Measurements from ENCODE around the gene TINAGL1.

The TINAGL1 gene

DNA sequence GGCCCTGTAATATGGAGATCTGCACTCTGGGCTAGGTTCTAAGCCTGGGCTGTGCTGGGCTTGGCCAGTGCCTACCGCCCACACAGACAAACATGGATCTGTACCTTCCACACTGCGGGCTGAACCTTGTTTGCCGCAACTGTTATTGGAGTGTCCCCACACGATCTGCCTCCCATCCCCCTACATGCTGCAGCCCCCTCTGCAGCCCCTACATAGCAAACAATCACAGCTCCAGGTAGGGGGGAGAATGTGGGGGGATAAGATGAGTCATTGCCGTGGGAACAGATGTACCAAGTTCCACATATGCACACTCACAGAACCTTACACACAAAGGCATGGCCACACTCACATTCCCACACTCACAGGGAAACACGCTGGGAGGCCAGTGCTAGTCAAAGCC, 39.1 kb downstream of the TINAGL1 start:
- DNase-seq (ENCODE audit: low read depth), result peak; percentile 40
- TF ChIP-seq, protein P1, sequence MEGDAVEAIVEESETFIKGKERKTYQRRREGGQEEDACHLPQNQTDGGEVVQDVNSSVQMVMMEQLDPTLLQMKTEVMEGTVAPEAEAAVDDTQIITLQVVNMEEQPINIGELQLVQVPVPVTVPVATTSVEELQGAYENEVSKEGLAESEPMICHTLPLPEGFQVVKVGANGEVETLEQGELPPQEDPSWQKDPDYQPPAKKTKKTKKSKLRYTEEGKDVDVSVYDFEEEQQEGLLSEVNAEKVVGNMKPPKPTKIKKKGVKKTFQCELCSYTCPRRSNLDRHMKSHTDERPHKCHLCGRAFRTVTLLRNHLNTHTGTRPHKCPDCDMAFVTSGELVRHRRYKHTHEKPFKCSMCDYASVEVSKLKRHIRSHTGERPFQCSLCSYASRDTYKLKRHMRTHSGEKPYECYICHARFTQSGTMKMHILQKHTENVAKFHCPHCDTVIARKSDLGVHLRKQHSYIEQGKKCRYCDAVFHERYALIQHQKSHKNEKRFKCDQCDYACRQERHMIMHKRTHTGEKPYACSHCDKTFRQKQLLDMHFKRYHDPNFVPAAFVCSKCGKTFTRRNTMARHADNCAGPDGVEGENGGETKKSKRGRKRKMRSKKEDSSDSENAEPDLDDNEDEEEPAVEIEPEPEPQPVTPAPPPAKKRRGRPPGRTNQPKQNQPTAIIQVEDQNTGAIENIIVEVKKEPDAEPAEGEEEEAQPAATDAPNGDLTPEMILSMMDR (conservative IDR thresholded peaks at IDR 0.05; ENCODE audit: low read depth, low read length), result no peak
- H3K4me3 ChIP-seq (ENCODE audit: low read depth, low read length), result no peak overlapping the region

DNA sequence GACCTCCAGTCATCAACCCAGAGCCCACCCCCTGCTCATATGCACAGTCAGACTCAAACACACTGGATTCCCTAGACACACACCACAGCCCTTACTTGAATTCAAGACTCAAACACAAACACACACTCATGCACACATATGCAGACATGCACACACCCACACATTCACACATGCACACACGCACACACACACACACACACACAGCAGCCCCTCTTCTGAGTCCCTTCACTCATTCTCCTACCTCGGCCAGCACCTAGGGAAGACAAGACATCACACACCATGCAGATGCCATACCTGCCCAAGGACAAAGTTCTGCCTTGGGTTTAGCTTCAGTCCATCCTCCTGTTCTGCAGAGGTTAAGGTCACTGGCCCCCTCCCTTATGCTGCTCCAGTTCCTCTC, 39.6 kb downstream of the TINAGL1 start:
- H3K4me3 ChIP-seq (ENCODE audit: low read depth, low read length), result no peak overlapping the region
- TF ChIP-seq, protein P1 (conservative IDR thresholded peaks at IDR 0.05; ENCODE audit: low read depth, low read length), result no peak

DNA sequence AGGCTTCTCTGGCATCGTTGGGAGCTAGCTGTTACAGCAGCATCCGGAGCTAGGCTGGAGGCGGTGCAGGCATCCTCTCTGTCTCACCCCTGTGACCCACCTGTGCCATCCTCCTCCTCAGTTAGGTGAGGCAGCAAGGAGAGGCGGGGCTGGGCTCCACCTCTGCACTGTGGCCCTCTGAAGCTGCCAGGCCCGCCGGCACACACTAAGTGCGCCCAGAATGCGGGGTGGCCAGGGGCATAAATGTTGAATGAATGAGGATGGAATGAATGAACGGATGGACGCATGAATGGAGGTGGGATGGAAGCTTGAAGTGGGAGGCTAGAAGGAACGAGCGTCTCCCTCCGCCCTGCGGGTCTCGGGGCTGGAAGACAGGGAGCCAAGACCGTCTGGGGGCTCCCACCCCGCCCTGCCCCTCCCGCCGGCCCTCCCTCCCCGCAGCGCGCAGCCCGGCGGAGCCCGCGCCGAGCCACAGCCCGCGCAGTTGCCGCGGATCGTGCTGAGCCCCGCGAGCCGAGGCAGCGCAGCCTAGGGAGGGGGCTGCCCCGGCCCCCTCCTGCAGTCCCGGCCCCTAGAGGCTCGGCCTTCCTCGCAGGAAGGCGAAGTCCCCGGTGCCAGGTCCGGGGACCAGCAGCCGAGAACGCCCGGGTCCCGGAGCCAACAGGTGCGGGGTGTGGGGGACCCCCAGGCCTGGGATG, 41.1 kb downstream of the TINAGL1 start, which contains the start of gene HCRTR1:
HCRTR1 (plus strand) TSS at position 472 of the 698 bp plus-strand sequence. CDS start 1,504 bp downstream, outside the sequence.
- TF ChIP-seq, protein P1 (conservative IDR thresholded peaks at IDR 0.05; ENCODE audit: low read depth, low read length), result no peak
- DNase-seq (ENCODE audit: low read depth), result no peak
- H3K4me3 ChIP-seq (ENCODE audit: low read depth, low read length), result peak within 1 kb of the TSS; percentile 53

More for the DNA sequence above, 39.6 kb downstream of the TINAGL1 start:
- no peak for DNase-seq (ENCODE audit: low read depth)

DNA sequence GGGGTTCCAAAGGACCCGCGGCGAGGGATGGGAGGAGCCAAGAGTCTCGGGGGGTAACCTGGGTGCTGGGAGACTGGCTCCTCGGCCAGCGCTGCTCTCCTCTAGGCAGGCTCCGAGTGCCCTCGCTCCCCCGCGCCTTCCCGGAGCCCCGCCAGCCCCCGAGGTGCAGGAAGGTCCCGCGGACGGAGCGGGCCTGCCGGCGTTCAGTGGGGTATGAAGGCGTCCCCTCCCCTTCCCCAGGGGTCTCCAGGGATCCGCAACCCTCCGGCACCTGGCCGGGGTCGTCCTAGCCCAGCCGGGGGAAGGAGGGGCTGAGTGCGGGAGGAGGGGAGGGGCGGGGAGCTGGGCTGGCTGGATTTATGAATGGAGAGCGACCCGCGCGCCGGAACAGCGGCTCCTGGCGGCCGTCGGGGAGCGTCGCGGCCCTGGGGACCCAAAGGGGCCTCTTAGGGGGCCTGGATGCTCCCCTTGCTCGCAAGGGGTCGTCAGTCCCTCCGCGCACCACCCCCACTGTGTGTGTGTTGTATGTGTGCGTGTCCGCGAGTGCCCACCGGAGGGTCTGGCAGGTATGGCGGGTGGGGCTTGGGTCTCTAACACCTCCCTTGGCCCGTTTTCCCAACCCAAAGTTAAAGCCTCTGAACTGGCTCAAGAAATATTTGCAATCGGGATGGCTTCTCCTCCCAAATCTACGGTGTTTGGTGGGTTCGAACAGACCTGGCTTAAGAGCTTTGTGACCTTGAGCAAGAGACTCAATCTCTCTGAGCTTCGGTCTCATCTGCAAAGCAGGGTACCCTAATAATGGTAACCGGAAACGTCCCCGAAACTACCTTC, 41.8 kb downstream of the TINAGL1 start:
- H3K4me3 ChIP-seq (ENCODE audit: low read depth, low read length), result peak overlapping the region; percentile 53
- TF ChIP-seq, protein P1 (conservative IDR thresholded peaks at IDR 0.05; ENCODE audit: low read depth, low read length), result peak; percentile 78
- DNase-seq (ENCODE audit: low read depth), result peak; percentile 43

DNA sequence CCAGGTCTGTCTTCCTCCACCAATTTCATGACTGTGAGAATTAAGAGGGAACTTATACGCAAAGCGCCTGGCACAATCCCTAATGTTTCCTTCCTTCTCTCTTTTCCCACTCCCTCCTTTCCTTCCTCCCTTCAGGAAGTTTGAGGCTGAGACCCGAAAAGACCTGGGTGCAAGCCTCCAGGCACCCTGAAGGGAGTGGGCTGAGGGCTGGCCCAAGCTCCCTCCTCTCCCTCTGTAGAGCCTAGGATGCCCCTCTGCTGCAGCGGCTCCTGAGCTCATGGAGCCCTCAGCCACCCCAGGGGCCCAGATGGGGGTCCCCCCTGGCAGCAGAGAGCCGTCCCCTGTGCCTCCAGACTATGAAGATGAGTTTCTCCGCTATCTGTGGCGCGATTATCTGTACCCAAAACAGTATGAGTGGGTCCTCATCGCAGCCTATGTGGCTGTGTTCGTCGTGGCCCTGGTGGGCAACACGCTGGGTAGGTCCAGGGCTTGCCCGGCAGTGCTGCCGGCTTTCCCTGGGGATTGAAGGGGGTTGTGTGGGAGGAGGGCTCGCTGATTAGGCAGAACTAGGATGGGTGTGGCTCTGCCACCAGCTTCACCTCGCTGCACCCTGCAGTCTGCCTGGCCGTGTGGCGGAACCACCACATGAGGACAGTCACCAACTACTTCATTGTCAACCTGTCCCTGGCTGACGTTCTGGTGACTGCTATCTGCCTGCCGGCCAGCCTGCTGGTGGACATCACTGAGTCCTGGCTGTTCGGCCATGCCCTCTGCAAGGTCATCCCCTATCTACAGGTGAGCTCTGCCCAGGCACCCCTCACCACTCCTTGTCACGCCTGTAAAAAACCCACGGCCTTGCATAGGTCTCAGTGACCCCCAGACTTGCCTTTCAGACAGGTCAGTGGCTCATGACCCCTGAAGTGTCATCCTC, 42.9 kb downstream of the TINAGL1 start:
- H3K4me3 ChIP-seq (ENCODE audit: low read depth, low read length), result no peak overlapping the region
- TF ChIP-seq, protein P1 (conservative IDR thresholded peaks at IDR 0.05; ENCODE audit: low read depth, low read length), result no peak
- DNase-seq (ENCODE audit: low read depth), result no peak

DNA sequence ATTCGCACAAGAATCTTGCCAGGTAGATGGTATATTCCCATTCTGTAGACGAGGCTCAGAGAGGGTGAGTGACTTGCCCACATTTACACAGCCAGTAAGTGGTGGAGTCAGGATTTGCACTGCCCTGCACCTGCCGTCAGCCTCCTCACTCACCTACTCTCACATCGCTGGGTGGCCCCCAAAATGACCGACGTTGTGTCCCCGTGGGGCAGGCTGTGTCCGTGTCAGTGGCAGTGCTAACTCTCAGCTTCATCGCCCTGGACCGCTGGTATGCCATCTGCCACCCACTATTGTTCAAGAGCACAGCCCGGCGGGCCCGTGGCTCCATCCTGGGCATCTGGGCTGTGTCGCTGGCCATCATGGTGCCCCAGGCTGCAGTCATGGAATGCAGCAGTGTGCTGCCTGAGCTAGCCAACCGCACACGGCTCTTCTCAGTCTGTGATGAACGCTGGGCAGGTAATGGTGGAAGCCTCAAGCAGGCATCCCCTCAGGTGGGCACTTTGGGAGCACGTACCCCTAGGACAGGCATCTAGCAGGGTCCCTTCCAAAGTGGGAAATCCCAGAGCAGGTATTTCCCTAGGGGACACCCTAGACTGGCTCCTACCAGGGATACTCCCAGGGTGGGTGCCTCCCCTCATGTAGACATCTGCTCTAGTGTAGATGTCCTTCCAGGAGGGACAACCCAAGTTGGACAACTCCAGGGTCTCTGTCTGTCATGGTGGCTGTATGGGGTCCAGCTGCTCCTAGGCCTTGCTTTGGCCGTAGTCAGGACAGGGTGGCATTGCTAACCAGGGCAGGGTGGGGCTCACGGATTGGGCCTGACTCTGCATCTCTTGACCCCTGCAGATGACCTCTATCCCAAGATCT, 44.5 kb downstream of the TINAGL1 start:
- no peak for DNase-seq (ENCODE audit: low read depth)
- TF ChIP-seq, protein P1 (conservative IDR thresholded peaks at IDR 0.05; ENCODE audit: low read depth, low read length), result no peak
- H3K4me3 ChIP-seq (ENCODE audit: low read depth, low read length), result no peak overlapping the region
